HUES64 (cell line): ENCODE measurements around the gene BRCA1.

Source experiments
- H3K27ac ChIP-seq: 2 replicates; pipeline ENCODE4 v1.7.0; 2013; ENCODE audit warnings: low read depth, low read length, inconsistent platforms
- H3K27me3 ChIP-seq: 2 replicates; pipeline ENCODE4 v1.6.1; 2013; ENCODE audit warnings: mild to moderate bottlenecking, low read length; ENCODE audit not compliant: insufficient read depth
- H3K36me3 ChIP-seq: 2 replicates; pipeline ENCODE4 v1.6.1; 2013; ENCODE audit warnings: mild to moderate bottlenecking, low read length; ENCODE audit not compliant: insufficient read depth
- H3K4me1 ChIP-seq: 2 replicates; pipeline ENCODE4 v1.6.1; 2013; ENCODE audit warnings: mild to moderate bottlenecking, low read length, moderate library complexity; ENCODE audit not compliant: insufficient read depth
- H3K4me3 ChIP-seq: 2 replicates; pipeline ENCODE4 v1.5.1; 2013; ENCODE audit warnings: mild to moderate bottlenecking, low read length, moderate library complexity
- H3K9ac ChIP-seq: 2 replicates; pipeline ENCODE4 v1.6.1; 2013; ENCODE audit warnings: mild to moderate bottlenecking, low read depth, low read length
- H3K9me3 ChIP-seq: 2 replicates; pipeline ENCODE4 v1.6.1; 2013; ENCODE audit warnings: low read depth, low read length; ENCODE audit not compliant: insufficient read depth
- WGBS: fragments of 150-250, 120-280 bp; methylation state at CpG from one replicate; pipeline ENCODE4 v1.1.7; 2013; ENCODE audit warnings: missing lambda C conversion rate; 5-methylcytosine and 5-hydroxymethylcytosine counted together

Gene BRCA1

DNA sequence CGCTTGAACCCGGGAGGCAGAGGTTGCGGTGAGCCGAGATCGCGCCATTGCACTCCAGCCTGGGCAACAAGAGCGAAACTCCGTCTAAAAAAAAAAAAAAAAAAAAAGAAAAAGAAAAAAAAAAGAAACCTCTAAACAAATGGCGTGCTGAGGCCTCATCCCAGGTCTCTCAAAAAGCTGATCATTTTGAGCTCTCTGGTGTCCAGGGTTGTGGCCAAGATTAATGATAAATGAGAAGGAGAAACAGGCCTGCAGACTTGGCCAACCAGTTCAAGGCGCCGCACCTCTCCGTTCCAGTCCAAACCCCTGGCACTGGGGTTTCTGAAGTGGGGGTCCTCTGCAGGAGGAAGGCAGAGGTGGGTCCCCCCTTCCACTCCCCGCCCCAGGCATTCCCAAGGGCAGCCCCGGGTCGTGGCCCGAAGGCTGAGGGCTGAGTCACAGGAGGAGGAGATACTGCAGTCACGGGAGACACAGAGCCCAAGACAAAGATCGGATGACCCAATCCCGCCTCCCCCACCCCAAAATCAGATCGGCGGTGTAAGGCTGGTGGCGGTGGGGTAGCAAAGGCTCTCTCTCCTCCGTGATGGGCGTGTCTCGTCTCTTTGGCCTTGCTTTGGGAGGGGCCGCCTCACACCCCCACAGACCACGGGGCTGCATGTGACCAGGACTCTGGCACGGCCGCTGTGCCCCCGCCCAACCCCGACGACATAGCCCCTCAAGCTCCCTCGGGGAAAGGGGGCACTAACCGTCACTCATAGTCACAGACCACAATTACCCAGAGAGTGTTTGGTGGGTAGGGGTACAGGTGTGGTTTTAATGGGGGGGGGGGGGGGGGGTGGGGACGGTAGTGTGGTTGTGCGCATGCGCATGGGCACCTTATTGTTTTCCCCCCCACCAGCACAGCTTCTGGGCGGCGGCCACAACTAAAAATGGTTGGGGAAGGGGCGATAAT is 104.1 kb downstream of the BRCA1 start:
- 6% methylated on average over 27 of the region's 40 CpGs for WGBS
- no peaks in the 10 kb centered on the region for H3K27me3 ChIP-seq
- peak overlapping the region; percentile 80 for H3K9ac ChIP-seq
- H3K27ac ChIP-seq, result peak overlapping the region; percentile 76
- peak overlapping the region; percentile 96 for H3K4me3 ChIP-seq
- H3K4me1 ChIP-seq, result peaks cover 18% of the 10 kb centered on the region
- no peaks in the 10 kb centered on the region for H3K9me3 ChIP-seq
- peaks cover 30% of the 10 kb centered on the region for H3K36me3 ChIP-seq

DNA sequence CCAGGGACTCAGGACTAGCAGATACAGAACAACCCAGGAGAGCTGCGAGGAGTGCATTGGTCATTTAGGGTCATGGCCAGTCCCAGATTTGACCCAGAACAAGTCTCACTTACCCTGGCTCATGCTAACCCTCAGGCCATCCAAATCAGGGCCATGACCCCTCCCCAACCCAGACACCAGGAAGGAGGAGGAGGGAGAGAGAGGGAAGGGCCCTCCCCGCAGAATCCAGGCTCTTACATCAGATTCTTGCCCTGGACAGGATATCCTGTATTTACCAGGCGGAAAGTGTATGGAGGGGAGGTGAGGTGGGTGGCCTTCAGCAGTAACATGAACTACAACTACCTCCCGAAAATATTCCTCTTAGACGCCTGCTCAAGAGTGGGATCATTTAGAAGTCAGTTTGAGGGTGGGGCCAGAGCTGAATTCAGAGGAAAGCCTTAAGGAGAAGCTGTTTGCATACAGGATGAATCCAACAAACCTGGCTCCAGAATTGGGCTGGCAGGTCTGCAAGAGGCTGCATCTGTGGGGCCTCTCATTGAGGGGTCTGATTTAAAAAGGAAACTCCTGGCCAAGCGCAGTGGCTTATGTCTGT is 105.0 kb downstream of the BRCA1 start:
- H3K4me3 ChIP-seq, result peak overlapping the region; percentile 96
- 81% methylated on average over 4 of the region's 6 CpGs for WGBS
- peak overlapping the region; percentile 56; the same call in 1 of the 2 replicates for H3K27ac ChIP-seq

DNA sequence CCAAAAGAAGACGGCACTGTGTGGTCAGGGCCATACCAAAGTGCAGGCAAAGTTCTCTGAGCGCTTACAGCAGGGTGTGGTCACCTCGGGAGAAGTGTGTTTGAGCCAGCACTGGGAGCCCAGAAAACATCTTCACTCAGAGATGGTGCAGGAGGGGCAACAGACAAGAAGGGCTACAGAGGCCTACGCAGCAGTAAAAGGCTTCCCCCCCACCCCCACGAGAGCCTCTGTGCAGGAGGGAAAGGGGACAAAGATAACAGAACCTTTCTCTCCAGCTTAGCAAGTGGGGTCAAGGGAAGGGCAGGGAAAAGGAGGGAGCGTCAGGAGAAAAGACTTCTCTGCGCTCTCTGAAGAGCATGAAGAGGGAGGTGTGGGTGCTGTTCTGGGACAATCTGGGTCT is 105.7 kb downstream of the BRCA1 start:
- Histone ChIP-seq H3K27ac (no peak overlapping the region), H3K4me1 (peaks cover 23% of the 10 kb centered on the region; the same call in 1 of the 2 replicates), H3K36me3 (peaks cover 45% of the 10 kb centered on the region), H3K9me3 (no peaks in the 10 kb centered on the region), H3K4me3 (no peak overlapping the region), H3K27me3 (no peaks in the 10 kb centered on the region), H3K9ac (no peak overlapping the region)
- 72% methylated on average over 6 of the region's 7 CpGs for WGBS

More for the DNA sequence above, 105.0 kb downstream of the BRCA1 start:
- Histone ChIP-seq H3K9me3 (no peaks in the 10 kb centered on the region), H3K4me1 (peaks cover 17% of the 10 kb centered on the region; the same call in 1 of the 2 replicates), H3K36me3 (peaks cover 38% of the 10 kb centered on the region), H3K27me3 (no peaks in the 10 kb centered on the region), H3K9ac (peak overlapping the region; percentile 40; the same call in 1 of the 2 replicates)

DNA sequence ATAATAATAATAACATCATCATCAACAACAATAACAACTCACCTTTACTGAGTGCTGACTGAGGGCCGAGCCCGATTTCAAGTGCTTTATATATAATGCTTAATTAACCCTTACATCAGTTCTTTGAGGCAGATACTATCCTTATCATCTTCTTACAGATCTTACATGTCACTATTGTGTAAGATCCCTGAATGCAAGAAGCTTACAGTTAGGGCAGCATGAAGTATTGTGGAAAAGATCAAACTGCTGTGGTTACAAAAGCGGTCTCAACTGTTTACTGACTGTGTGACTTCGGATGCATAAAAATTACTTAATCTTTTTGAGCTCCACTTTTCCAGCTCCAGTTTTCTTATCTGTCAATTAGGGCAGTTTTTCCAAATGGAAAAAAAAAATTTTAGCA is 106.2 kb downstream of the BRCA1 start:
- Histone ChIP-seq H3K4me1 (peaks cover 26% of the 10 kb centered on the region; the same call in 1 of the 2 replicates), H3K9me3 (no peaks in the 10 kb centered on the region), H3K36me3 (peaks cover 46% of the 10 kb centered on the region), H3K27ac (no peak overlapping the region), H3K9ac (no peak overlapping the region), H3K4me3 (no peak overlapping the region), H3K27me3 (no peaks in the 10 kb centered on the region)
- 97% methylated on average over 4 of the region's 4 CpGs for WGBS

DNA sequence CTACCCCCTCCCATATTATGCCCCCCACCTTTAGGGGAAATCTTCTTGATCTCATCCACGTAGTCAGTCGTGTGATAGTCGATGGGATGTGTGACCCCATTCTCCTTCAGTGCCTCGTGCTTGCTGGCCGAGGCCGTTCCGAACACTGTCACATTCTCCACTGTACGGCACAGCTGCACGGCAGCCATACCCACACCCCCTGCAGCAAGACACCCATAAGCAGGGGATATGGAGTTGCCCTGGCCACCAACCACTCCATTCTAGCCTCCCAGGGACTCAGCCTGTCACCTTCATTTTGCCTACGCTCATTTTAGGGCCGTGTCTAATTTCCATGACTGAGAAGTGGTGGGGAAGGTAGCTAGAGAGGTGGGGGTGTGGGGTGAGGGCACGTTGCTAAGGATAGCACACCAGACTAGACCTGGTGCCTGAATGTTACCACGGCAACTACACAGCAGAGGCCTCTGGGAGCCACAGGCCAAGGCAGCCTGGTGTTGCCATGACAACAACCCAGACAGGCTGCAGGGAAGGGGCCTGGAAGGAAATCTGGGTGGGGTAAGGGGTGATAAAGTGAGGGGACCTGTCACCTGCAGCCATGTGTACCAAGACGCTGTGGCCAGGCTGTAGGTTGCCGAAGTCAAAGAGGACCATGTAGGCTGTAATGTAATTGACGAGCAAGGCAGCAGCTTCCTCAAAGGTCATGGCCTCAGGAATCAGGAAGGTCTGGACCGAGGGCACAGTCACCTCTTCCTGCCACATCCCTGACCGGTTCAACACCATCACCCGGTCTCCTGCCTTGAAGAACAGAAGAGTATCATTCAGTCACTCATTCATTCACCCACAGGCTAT is 106.9 kb downstream of the BRCA1 start:
- peaks cover 26% of the 10 kb centered on the region; the same call in 1 of the 2 replicates for H3K4me1 ChIP-seq
- no peak overlapping the region for H3K4me3 ChIP-seq
- no peaks in the 10 kb centered on the region for H3K27me3 ChIP-seq
- WGBS, result 92% methylated on average over 19 of the region's 19 CpGs
- H3K9ac ChIP-seq, result no peak overlapping the region
- no peak overlapping the region for H3K27ac ChIP-seq
- H3K36me3 ChIP-seq, result peaks cover 46% of the 10 kb centered on the region
- no peaks in the 10 kb centered on the region for H3K9me3 ChIP-seq

DNA sequence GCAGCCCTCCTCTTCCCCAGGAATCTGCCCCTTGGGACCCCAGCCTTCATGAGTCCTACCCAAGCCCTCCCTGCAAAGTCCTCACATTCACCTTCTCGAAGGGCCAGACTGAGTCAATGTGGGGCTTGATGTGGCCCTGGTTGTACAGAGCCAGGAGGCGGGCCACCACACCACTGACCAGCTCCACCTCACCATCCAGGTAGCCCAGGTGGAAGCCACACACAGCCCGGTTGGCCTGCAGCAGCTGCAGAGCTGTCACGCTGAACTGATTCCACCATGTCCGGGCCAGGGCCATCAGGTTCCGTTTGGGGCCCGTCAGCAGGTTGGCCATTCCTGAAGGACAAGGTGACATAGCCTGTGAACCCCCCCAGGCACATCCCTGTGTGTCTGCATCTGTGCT is 108.9 kb downstream of the BRCA1 start:
- H3K4me1 ChIP-seq, result peaks cover 26% of the 10 kb centered on the region; the same call in 1 of the 2 replicates
- H3K4me3 ChIP-seq, result no peak overlapping the region
- no peaks in the 10 kb centered on the region for H3K9me3 ChIP-seq
- peaks cover 46% of the 10 kb centered on the region for H3K36me3 ChIP-seq
- no peak overlapping the region for H3K9ac ChIP-seq
- H3K27me3 ChIP-seq, result no peaks in the 10 kb centered on the region
- 96% methylated on average over 7 of the region's 7 CpGs for WGBS
- H3K27ac ChIP-seq, result no peak overlapping the region

DNA sequence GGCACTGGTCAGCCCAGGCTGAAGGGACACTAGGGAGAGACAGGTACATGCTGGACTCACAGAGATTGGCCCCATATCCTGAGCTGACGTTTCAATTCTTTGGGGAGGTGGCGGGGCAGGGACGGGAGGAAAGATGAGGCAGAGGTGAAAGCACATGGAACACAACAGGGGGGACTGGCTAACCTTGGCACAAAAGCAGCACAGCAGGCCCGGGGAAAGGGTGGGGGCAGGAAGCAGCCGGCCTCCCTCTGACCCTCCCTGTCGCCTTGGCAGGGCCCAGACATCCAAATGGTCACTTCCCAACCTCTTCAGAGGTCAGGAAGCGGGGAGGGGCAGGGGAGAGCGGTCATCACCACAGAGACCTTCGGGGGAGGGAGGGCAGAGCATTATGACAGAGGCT is 109.6 kb downstream of the BRCA1 start:
- peaks cover 26% of the 10 kb centered on the region; the same call in 1 of the 2 replicates for H3K4me1 ChIP-seq
- no peak overlapping the region for H3K4me3 ChIP-seq
- no peak overlapping the region for H3K9ac ChIP-seq
- H3K27me3 ChIP-seq, result no peaks in the 10 kb centered on the region
- 73% methylated on average over 9 of the region's 9 CpGs for WGBS
- peaks cover 46% of the 10 kb centered on the region for H3K36me3 ChIP-seq
- no peaks in the 10 kb centered on the region for H3K9me3 ChIP-seq
- no peak overlapping the region for H3K27ac ChIP-seq

DNA sequence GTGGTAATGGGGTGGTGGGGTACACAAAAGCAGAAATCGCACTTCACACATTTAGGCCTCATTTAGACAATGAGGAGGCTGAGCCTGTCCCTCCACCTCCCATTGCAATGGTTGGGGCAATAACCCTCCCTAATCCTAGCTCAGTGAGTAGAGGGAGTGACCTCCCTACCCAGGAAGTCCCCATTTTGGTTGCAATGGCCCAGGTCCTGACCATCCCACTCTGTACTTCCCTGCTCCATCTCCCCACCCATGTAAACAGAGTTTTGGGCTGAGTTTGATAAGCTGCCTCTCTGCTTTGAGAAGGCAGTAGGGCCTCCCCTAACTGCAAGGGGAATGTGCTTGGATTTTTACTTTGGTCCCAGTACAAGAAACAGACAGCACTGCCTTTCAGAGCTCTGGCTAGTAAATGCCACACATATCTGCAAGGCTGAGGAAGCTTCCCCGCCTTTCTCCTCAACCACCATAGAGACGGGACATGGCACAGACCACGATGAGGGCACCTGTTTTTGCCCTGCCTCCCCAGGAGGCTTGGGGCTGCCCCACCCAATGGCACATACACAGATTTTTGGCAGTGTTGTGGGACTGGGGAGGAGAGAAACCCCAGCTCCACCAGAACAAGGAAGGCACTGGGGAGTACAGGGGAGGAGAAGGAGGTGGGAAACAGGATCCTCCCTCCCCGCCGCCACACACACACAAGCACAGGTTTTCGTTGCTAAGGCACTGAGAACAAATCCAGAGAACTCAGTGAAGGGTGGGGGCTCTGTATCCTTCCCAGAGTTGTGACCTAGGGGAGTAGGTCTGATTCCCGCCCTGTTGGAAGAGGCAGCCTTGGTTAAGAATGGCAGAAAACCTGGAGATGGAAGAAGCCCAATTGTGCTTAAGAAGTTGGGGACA is 110.3 kb downstream of the BRCA1 start:
- no peaks in the 10 kb centered on the region for H3K9me3 ChIP-seq
- no peak overlapping the region for H3K4me3 ChIP-seq
- peak overlapping the region; percentile 7; the same call in 1 of the 2 replicates for H3K27ac ChIP-seq
- peaks cover 20% of the 10 kb centered on the region; the same call in 1 of the 2 replicates for H3K4me1 ChIP-seq
- H3K9ac ChIP-seq, result no peak overlapping the region
- 91% methylated on average over 6 of the region's 8 CpGs for WGBS
- no peaks in the 10 kb centered on the region for H3K27me3 ChIP-seq
- H3K36me3 ChIP-seq, result peaks cover 46% of the 10 kb centered on the region

DNA sequence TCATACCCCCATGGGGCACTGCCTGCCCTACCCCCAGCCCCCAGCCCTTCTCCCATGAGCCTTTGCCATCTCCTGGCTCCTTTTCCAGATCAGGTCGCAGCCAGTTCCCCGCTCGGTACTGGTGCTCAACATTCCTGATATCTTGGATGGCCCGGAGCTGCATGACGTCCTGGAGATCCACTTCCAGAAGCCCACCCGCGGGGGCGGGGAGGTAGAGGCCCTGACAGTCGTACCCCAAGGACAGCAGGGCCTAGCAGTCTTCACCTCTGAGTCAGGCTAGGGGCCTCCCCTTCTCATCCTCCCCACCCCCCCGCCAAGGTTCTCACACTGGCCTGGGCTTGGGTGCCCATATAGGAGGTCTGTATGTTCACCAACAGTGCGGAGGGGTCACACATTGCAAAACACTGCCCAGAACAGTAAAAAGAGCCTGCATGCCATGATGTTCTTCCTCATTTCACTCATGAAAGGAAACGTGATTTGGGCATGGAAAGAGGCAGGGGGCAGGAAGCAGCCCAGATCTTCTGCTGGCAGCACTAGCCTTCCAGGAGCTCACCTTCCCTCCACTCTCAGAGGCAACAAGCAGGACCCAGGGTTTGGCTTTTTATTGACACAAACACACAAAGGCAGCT is 111.0 kb downstream of the BRCA1 start:
- Histone ChIP-seq H3K27ac (no peak overlapping the region; the same call in 1 of the 2 replicates), H3K36me3 (peaks cover 40% of the 10 kb centered on the region), H3K9me3 (no peaks in the 10 kb centered on the region), H3K4me3 (no peak overlapping the region), H3K4me1 (peaks cover 14% of the 10 kb centered on the region; the same call in 1 of the 2 replicates), H3K27me3 (no peaks in the 10 kb centered on the region), H3K9ac (no peak overlapping the region)
- 94% methylated on average over 12 of the region's 12 CpGs for WGBS

DNA sequence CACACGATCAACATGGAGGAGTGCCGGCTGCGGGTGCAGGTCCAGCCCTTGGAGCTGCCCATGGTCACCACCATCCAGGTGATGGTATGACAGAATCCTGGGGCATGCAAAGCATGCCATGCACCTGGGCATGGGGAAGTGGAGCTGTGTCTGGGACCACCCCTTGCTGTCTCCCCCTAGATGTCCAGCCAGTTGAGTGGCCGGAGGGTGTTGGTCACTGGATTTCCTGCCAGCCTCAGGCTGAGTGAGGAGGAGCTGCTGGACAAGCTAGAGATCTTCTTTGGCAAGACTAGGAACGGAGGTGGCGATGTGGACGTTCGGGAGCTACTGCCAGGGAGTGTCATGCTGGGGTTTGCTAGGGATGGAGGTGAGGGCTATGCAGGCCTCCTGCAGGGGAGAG is 111.9 kb downstream of the BRCA1 start:
- peaks cover 11% of the 10 kb centered on the region; the same call in 1 of the 2 replicates for H3K4me1 ChIP-seq
- no peak overlapping the region for H3K9ac ChIP-seq
- H3K27ac ChIP-seq, result no peak overlapping the region
- H3K9me3 ChIP-seq, result no peaks in the 10 kb centered on the region
- H3K4me3 ChIP-seq, result no peak overlapping the region
- peaks cover 31% of the 10 kb centered on the region for H3K36me3 ChIP-seq
- no peaks in the 10 kb centered on the region for H3K27me3 ChIP-seq
- WGBS, result 94% methylated on average over 8 of the region's 8 CpGs
